B cell (primary cell): ENCODE measurements around the gene ARHGAP26. TPM values are rescaled to one million over a fixed set of nuclear protein-coding genes. Genes with fewer than 3 reads are reported as not detected.

Experiments used
- ATAC-seq: fragments of 200-7000 bp; cut with Tn5 transposase; one replicate; pipeline ENCODE4 v1.10.0; 2021; ENCODE audit warnings: low read depth, mild to moderate bottlenecking, moderate number of reproducible peaks, moderate library complexity
- CTCF ChIA-PET: fragments of 350-600 bp; sonication (Branson Sonifier 250); formaldehyde crosslinking; loops from one replicate; lab custom pipeline; 2021; ENCODE audit warnings: antibody characterized with exemption, inconsistent platforms; lab: Charles Lee
- POLR2A ChIA-PET: fragments of 350-600 bp; sonication (Branson Sonifier 250); formaldehyde crosslinking; loops from one replicate; lab custom pipeline; 2021; ENCODE audit warnings: antibody characterized with exemption; lab: Charles Lee
- DNase-seq: peaks from one replicate; pipeline ENCODE4 v3.0.0; 2013
- H2AFZ ChIP-seq: 2 replicates; pipeline ENCODE4 v1.6.1; 2012; ENCODE audit warnings: mild to moderate bottlenecking, low read depth, low read length; ENCODE audit not compliant: insufficient read depth, poor library complexity, severe bottlenecking
- H3K27ac ChIP-seq, 2 donors: 1 replicate in 1 of 2; 2 replicates in 1 of 2; pipeline ENCODE4 v1.5.1; 2012 to 2013; ENCODE audit warnings: low read length in 2 of 2, mild to moderate bottlenecking in 2 of 2, moderate library complexity in 1 of 2
- H3K27me3 ChIP-seq, 4 experiments: fragments of 200-600 bp in 1 of 4; sonication (generic) in 1 of 4; replicated peaks in 1 of 4; 1 replicate in 2 of 4; 2 replicates in 2 of 4; pipeline versions ENCODE4 v1.6.1 to v1.7.0; 2013 to 2016; ENCODE audit warnings: low read length in 3 of 4, mild to moderate bottlenecking in 2 of 4, mixed read lengths in 1 of 4, moderate library complexity in 1 of 4; ENCODE audit not compliant: insufficient read depth in 4 of 4, control insufficient read depth in 3 of 4; ENCODE audit errors: control extremely low read depth in 1 of 4
- H3K36me3 ChIP-seq, 2 experiments: replicated peaks in 1 of 2; 1 replicate in 1 of 2; 2 replicates in 1 of 2; pipeline versions ENCODE4 v1.6.1 to v1.7.1; 2013; ENCODE audit warnings: low read length in 1 of 2; ENCODE audit not compliant: insufficient read depth in 2 of 2, control insufficient read depth in 1 of 2; ENCODE audit errors: control extremely low read depth in 1 of 2, extremely low read depth in 1 of 2
- H3K4me1 ChIP-seq, 2 donors: fragments of 200-600 bp in 1 of 2; sonication (generic) in 1 of 2; 1 replicate in 1 of 2; 2 replicates in 1 of 2; pipeline versions ENCODE4 v1.5.1 to v1.6.1; 2013 to 2017; ENCODE audit warnings: low read length in 2 of 2; ENCODE audit not compliant: control insufficient read depth in 2 of 2, insufficient read depth in 2 of 2
- H3K4me2 ChIP-seq: replicated peaks from 2 replicates; pipeline ENCODE3; 2012; ENCODE audit warnings: mild to moderate bottlenecking, low read depth, low read length; ENCODE audit not compliant: poor library complexity, severe bottlenecking
- H3K4me3 ChIP-seq, 5 experiments: fragments of 200-600 bp in 1 of 5; sonication (generic) in 1 of 5; 1 replicate in 3 of 5; 2 replicates in 2 of 5; pipeline versions ENCODE4 v1.5.1 to v1.7.0; 2011 to 2016; ENCODE audit warnings: low read length in 4 of 5, mild to moderate bottlenecking in 4 of 5, low read depth in 2 of 5, control low read depth in 1 of 5, moderate library complexity in 1 of 5; ENCODE audit not compliant: insufficient read depth in 1 of 5; ENCODE audit errors: control extremely low read depth in 1 of 5, extremely low read depth in 1 of 5
- H3K79me2 ChIP-seq: fragments of 200-600 bp; sonication (generic); one replicate; pipeline ENCODE4 v1.6.0; 2016; ENCODE audit warnings: low read length; ENCODE audit not compliant: control insufficient read depth, insufficient read depth
- H3K9ac ChIP-seq: fragments of 200-600 bp; sonication (generic); 2 replicates; pipeline ENCODE4 v1.6.1; 2017; ENCODE audit warnings: mild to moderate bottlenecking, low read length, moderate library complexity
- H3K9me3 ChIP-seq, 3 donors: one replicate each; pipeline versions ENCODE4 v1.6.1 to v1.7.1; 2013; ENCODE audit warnings: low read length in 2 of 3; ENCODE audit not compliant: control insufficient read depth in 2 of 3, insufficient read depth in 1 of 3; ENCODE audit errors: control extremely low read depth in 1 of 3
- H4K20me1 ChIP-seq: 2 replicates; pipeline ENCODE4 v1.6.0; 2012; ENCODE audit warnings: mild to moderate bottlenecking, low read length; ENCODE audit not compliant: insufficient read depth, control insufficient read depth, poor library complexity, severe bottlenecking
- H3K27ac Mint-ChIP-seq: one replicate; pipeline ENCODE4 v1.8.0; 2021; ENCODE audit warnings: mixed read lengths
- H3K27me3 Mint-ChIP-seq: one replicate; pipeline ENCODE4 v1.8.0; 2021; ENCODE audit warnings: mixed read lengths
- H3K4me1 Mint-ChIP-seq: one replicate; pipeline ENCODE4 v1.8.0; 2021; ENCODE audit warnings: mixed read lengths
- H3K4me3 Mint-ChIP-seq: one replicate; pipeline ENCODE4 v1.8.0; 2021; ENCODE audit warnings: mixed read lengths
- H3K9me3 Mint-ChIP-seq: one replicate; pipeline ENCODE4 v1.8.0; 2022; ENCODE audit warnings: mixed read lengths; ENCODE audit not compliant: insufficient read depth
- CTCF ChIP-seq: fragments of 200-600 bp; IDR thresholded peaks from one replicate; pipeline ENCODE4 v1.8.0; 2022; ENCODE audit warnings: antibody characterized with exemption, mild to moderate bottlenecking
- EZH2 ChIP-seq: IDR thresholded peaks from 2 replicates; pipeline ENCODE4 v1.6.1; 2012; ENCODE audit warnings: borderline replicate concordance, low read depth, mild to moderate bottlenecking, moderate library complexity, low read length; ENCODE audit not compliant: insufficient read depth, poor library complexity, severe bottlenecking
- WGBS: methylation state at CpG from one replicate; pipeline ENCODE4 v1.1.5; 2013; ENCODE audit warnings: missing lambda C conversion rate; ENCODE audit not compliant: insufficient coverage; 5-methylcytosine and 5-hydroxymethylcytosine counted together
- intact Hi-C: fragments of 100-400 bp; cut with micrococcal nuclease; formaldehyde crosslinking; loops from one replicate; pipeline ENCODE4 v1.10.0; 2022
- polyA plus RNA-seq: library from polyadenylated mRNA; depleted of rRNA; stranded (reverse); fragments of >200 nt; gene quantifications from 2 replicates; pipeline ENCODE4 v1.2.3, GENCODE V29; 2012
- total RNA-seq, 2 donors: library from RNA; stranded (reverse); fragments of 120-200 nt in 1 of 2; gene quantifications; 1 replicate in 1 of 2; 2 replicates in 1 of 2; pipeline versions ENCODE4 v1.2.3 to v1.2.4, GENCODE V29; 2013 to 2022

ARHGAP26 gene
- total and polyA plus RNA-seq, 2 donors (not counting 1 experiment from before 2014, with no cell fraction given) = 1.8 to 22.5 TPM

GRCh38 chr5:142935014-142935413, 164.8 kb downstream of the ARHGAP26 start:
- Mint-ChIP-seq H3K4me1 (peaks cover 15% of the 10 kb centered on the region), H3K27ac (no peak overlapping the region), H3K9me3 (no peaks in the 10 kb centered on the region), H3K27me3 (no peaks in the 10 kb centered on the region), H3K4me3 (no peak overlapping the region)
- TF ChIP-seq CTCF (no peak), EZH2 (no peak)
- Histone ChIP-seq H3K9me3 (no peaks in the 10 kb centered on the region), H4K20me1 (no peaks in the 10 kb centered on the region), H3K9ac (no peak overlapping the region), H3K4me1 (peaks cover 8 to 9% of the 10 kb centered on the region in 2 donors), H3K4me3 (no peak overlapping the region), H3K27ac (no peak overlapping the region), H2AFZ (no peak overlapping the region), H3K4me2 (no peak overlapping the region), H3K36me3 (no peaks in the 10 kb centered on the region), H3K27me3 (no peaks in the 10 kb centered on the region), H3K79me2 (no peaks in the 10 kb centered on the region)
- DNase-seq (no peak), ATAC-seq (no peak)
- intact Hi-C loops = no loop called here
- POLR2A ChIA-PET = no interaction called here
- WGBS = 100% methylated on average over 2 of the region's 5 CpGs
- CTCF ChIA-PET = interaction anchor here (0.9 to 1.4 kb wide), 3 partner anchors 10 to 222 kb away, joined by 3 to 5 read pairs (median 3); no protein-coding TSS in a partner anchor

GRCh38 chr5:142937374-142937773, 167.2 kb downstream of the ARHGAP26 start:
- no peak overlapping the region for H2AFZ ChIP-seq
- no peak overlapping the region for H3K4me3 ChIP-seq
- Mint-ChIP-seq H3K27ac (no peak overlapping the region), H3K9me3 (peaks cover 2% of the 10 kb centered on the region), H3K27me3 (no peaks in the 10 kb centered on the region), H3K4me1 (peaks cover 18% of the 10 kb centered on the region), H3K4me3 (no peak overlapping the region)
- H3K9me3 ChIP-seq = no peaks in the 10 kb centered on the region
- H3K4me2 ChIP-seq = no peak overlapping the region
- no peak overlapping the region for H3K27ac ChIP-seq
- H3K27me3 ChIP-seq = no peaks in the 10 kb centered on the region
- no peaks in the 10 kb centered on the region for H3K36me3 ChIP-seq
- H3K4me1 ChIP-seq = peaks cover 8 to 9% of the 10 kb centered on the region in 2 donors
- no peaks in the 10 kb centered on the region for H4K20me1 ChIP-seq
- no peak for ATAC-seq
- POLR2A ChIA-PET = no interaction called here
- 100% methylated on average over 2 of the region's 4 CpGs for whole genome bisulfite sequencing
- H3K79me2 ChIP-seq = no peaks in the 10 kb centered on the region
- no peak for TF ChIP-seq CTCF
- TF ChIP-seq EZH2 = no peak
- CTCF ChIA-PET = no interaction called here
- intact Hi-C loops = no loop called here
- no peak overlapping the region for H3K9ac ChIP-seq
- DNase-seq = no peak
